HCT116 (cell line): ENCODE results near the gene TMEM156.

Source experiments
- CEBPB ChIP-seq: IDR thresholded peaks from 2 replicates; pipeline ENCODE4 v1.6.1; 2012; ENCODE audit warnings: low read depth
- EZH2 ChIP-seq: fragments of 200-600 bp; sonication (generic); IDR thresholded peaks from 2 replicates; pipeline ENCODE4 v1.6.1; 2017; ENCODE audit warnings: antibody characterized with exemption, mixed run types
- POLR2A ChIP-seq: IDR thresholded peaks from 2 replicates; pipeline ENCODE4 v1.7.0; 2011; ENCODE audit warnings: borderline replicate concordance; ENCODE audit not compliant: insufficient read depth, insufficient read length; ENCODE audit errors: extremely low read depth
- POLR2AphosphoS5 ChIP-seq: IDR thresholded peaks from 2 replicates; pipeline ENCODE4 v1.6.1; 2011; ENCODE audit warnings: mild to moderate bottlenecking, low read depth, low read length, moderate library complexity
- RAD21 ChIP-seq: IDR thresholded peaks from 2 replicates; pipeline ENCODE4 v1.6.1; 2012; ENCODE audit warnings: low read depth, mild to moderate bottlenecking
- ZBTB33 ChIP-seq: IDR thresholded peaks from 2 replicates; pipeline ENCODE4 v1.6.1; 2011; ENCODE audit warnings: mild to moderate bottlenecking, low read length, moderate library complexity; ENCODE audit not compliant: insufficient replicate concordance; ENCODE audit errors: extremely low read depth
- ZFX ChIP-seq: fragments of 450-650 bp; IDR thresholded peaks from 2 replicates; pipeline ENCODE4 v1.6.1; 2017
- TF ChIP-seq, protein P1 (sequence below), 3 experiments: fragments of 200-600 bp in 1 of 3; sonication (generic) in 1 of 3; IDR thresholded peaks in 2 of 3; conservative IDR thresholded peaks in 1 of 3; 2 replicates each; pipeline ENCODE4 v1.5.1; 2012 to 2017; ENCODE audit warnings: low read depth in 2 of 3, low read length in 2 of 3, antibody characterized with exemption in 1 of 3, borderline replicate concordance in 1 of 3, control low read depth in 1 of 3, mild to moderate bottlenecking in 1 of 3, mixed read lengths in 1 of 3, mixed run types in 1 of 3, moderate library complexity in 1 of 3; ENCODE audit not compliant: insufficient read depth in 1 of 3
- TF ChIP-seq, protein P2 (sequence below): IDR thresholded peaks from 2 replicates; pipeline ENCODE4 v1.6.1; 2012; ENCODE audit warnings: low read depth
- TF ChIP-seq, protein P3 (sequence below): IDR thresholded peaks from 2 replicates; pipeline ENCODE4 v1.6.1; 2012

DNA sequence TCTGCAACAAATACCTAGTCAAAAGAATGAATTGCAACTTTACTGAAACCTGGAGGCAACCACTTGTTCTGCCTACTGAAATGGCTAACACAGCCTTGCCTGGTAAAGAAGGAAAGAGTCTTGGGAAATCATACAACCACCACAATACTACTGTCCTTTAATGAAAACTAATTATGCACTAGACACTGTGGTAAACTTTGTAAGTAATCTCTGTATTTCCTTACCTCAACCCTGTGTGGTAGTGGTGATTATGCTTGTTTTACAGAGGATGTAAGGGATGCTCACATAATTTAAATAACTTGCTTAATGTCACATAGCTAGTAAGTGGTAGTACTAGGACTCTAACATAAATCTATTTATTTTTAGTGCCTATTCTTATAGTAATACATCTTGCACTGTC lies 44.7 kb downstream of the TMEM156 start:
- TF ChIP-seq, protein P1, sequence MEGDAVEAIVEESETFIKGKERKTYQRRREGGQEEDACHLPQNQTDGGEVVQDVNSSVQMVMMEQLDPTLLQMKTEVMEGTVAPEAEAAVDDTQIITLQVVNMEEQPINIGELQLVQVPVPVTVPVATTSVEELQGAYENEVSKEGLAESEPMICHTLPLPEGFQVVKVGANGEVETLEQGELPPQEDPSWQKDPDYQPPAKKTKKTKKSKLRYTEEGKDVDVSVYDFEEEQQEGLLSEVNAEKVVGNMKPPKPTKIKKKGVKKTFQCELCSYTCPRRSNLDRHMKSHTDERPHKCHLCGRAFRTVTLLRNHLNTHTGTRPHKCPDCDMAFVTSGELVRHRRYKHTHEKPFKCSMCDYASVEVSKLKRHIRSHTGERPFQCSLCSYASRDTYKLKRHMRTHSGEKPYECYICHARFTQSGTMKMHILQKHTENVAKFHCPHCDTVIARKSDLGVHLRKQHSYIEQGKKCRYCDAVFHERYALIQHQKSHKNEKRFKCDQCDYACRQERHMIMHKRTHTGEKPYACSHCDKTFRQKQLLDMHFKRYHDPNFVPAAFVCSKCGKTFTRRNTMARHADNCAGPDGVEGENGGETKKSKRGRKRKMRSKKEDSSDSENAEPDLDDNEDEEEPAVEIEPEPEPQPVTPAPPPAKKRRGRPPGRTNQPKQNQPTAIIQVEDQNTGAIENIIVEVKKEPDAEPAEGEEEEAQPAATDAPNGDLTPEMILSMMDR (IDR thresholded peaks at IDR 0.05 in 2 of 3, conservative IDR thresholded peaks at IDR 0.05 in 1 of 3; ENCODE audit: borderline replicate concordance in 1 of 3, insufficient read depth in 1 of 3, low read depth in 2 of 3, low read length in 2 of 3), result no peak
- TF ChIP-seq POLR2A, result no peak
- no peak for TF ChIP-seq POLR2AphosphoS5
- TF ChIP-seq, protein P2, sequence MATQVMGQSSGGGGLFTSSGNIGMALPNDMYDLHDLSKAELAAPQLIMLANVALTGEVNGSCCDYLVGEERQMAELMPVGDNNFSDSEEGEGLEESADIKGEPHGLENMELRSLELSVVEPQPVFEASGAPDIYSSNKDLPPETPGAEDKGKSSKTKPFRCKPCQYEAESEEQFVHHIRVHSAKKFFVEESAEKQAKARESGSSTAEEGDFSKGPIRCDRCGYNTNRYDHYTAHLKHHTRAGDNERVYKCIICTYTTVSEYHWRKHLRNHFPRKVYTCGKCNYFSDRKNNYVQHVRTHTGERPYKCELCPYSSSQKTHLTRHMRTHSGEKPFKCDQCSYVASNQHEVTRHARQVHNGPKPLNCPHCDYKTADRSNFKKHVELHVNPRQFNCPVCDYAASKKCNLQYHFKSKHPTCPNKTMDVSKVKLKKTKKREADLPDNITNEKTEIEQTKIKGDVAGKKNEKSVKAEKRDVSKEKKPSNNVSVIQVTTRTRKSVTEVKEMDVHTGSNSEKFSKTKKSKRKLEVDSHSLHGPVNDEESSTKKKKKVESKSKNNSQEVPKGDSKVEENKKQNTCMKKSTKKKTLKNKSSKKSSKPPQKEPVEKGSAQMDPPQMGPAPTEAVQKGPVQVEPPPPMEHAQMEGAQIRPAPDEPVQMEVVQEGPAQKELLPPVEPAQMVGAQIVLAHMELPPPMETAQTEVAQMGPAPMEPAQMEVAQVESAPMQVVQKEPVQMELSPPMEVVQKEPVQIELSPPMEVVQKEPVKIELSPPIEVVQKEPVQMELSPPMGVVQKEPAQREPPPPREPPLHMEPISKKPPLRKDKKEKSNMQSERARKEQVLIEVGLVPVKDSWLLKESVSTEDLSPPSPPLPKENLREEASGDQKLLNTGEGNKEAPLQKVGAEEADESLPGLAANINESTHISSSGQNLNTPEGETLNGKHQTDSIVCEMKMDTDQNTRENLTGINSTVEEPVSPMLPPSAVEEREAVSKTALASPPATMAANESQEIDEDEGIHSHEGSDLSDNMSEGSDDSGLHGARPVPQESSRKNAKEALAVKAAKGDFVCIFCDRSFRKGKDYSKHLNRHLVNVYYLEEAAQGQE, result no peak
- TF ChIP-seq RAD21, result no peak
- TF ChIP-seq CEBPB, result no peak
- TF ChIP-seq, protein P3, sequence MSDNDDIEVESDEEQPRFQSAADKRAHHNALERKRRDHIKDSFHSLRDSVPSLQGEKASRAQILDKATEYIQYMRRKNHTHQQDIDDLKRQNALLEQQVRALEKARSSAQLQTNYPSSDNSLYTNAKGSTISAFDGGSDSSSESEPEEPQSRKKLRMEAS, result no peak
- no peak for TF ChIP-seq ZBTB33
- TF ChIP-seq ZFX, result no peak
- TF ChIP-seq EZH2, result no peak
